WTC11 (cell line): ENCODE measurements around the gene EDAR. TPM values are rescaled to one million over a fixed set of nuclear protein-coding genes. Genes with fewer than 3 reads are reported as not detected.
A peak's percentile ranks its signal among the peaks of the same experiment; 100 is the strongest.

Source experiments
- ATAC-seq: fragments of 200-7000 bp; cut with Tn5 transposase; 2 replicates; pipeline ENCODE4 v1.10.0; 2021; ENCODE audit warnings: mild to moderate bottlenecking, moderate library complexity
- CTCF ChIA-PET: fragments of 300-600 bp; sonication (Branson Sonifier 250); formaldehyde crosslinking; loops from one replicate; lab custom pipeline; 2021; ENCODE audit warnings: antibody characterized with exemption; lab: Charles Lee
- POLR2A ChIA-PET: fragments of 350-600 bp; sonication (Branson Sonifier 250); formaldehyde crosslinking; loops from one replicate; lab custom pipeline; 2021; ENCODE audit warnings: antibody characterized with exemption; lab: Charles Lee
- DNase-seq: peaks from one replicate; pipeline ENCODE4 v3.0.0; 2021; ENCODE audit warnings: low spot score
- H3K27ac Mint-ChIP-seq: 2 replicates; pipeline ENCODE4 v1.8.0; 2021; ENCODE audit warnings: mixed read lengths
- H3K27me3 Mint-ChIP-seq: 2 replicates; pipeline ENCODE4 v1.8.0; 2021; ENCODE audit warnings: low read depth, mild to moderate bottlenecking, moderate library complexity, mixed read lengths
- H3K36me3 Mint-ChIP-seq: 2 replicates; pipeline ENCODE4 v1.8.0; 2021; ENCODE audit warnings: mixed read lengths
- H3K4me1 Mint-ChIP-seq: 2 replicates; pipeline ENCODE4 v1.8.0; 2022; ENCODE audit warnings: mixed read lengths
- H3K4me3 Mint-ChIP-seq: 2 replicates; pipeline ENCODE4 v1.8.0; 2021; ENCODE audit warnings: mild to moderate bottlenecking, moderate library complexity, mixed read lengths
- H3K9me3 Mint-ChIP-seq: 2 replicates; pipeline ENCODE4 v1.8.0; 2021; ENCODE audit warnings: mixed read lengths
- ATF1 ChIP-seq: sonication (generic); formaldehyde crosslinking; IDR thresholded peaks from 2 replicates; pipeline ENCODE4 v1.8.1; 2023; ENCODE audit warnings: mild to moderate bottlenecking, moderate library complexity, missing genetic modification reagents
- CBFB ChIP-seq: sonication (generic); formaldehyde crosslinking; IDR thresholded peaks from 2 replicates; pipeline ENCODE4 v1.8.1; 2022; ENCODE audit warnings: mild to moderate bottlenecking, low read depth, missing genetic modification reagents
- FOXP1 ChIP-seq: sonication (generic); formaldehyde crosslinking; IDR thresholded peaks from 2 replicates; pipeline ENCODE4 v1.8.0; 2022; ENCODE audit warnings: missing genetic modification reagents, mild to moderate bottlenecking, moderate library complexity, borderline replicate concordance
- GABPB1 ChIP-seq: sonication (generic); formaldehyde crosslinking; IDR thresholded peaks from 2 replicates; pipeline ENCODE4 v1.8.1; 2023; ENCODE audit warnings: mild to moderate bottlenecking, missing genetic modification reagents
- NR1H2 ChIP-seq: sonication (generic); formaldehyde crosslinking; IDR thresholded peaks from 2 replicates; pipeline ENCODE4 v1.9.0; 2021; ENCODE audit warnings: mild to moderate bottlenecking, moderate library complexity, missing genetic modification reagents
- NR2C2 ChIP-seq: sonication (generic); formaldehyde crosslinking; IDR thresholded peaks from 2 replicates; pipeline ENCODE4 v1.8.0; 2022; ENCODE audit warnings: mild to moderate bottlenecking, missing genetic modification reagents
- PRRX2 ChIP-seq: fragments of 250-450 bp; sonication (Bioruptor Pico); IDR thresholded peaks from 2 replicates; pipeline ENCODE4 v1.8.0; 2021; ENCODE audit warnings: mild to moderate bottlenecking
- RELA ChIP-seq: sonication (generic); formaldehyde crosslinking; IDR thresholded peaks from 2 replicates; pipeline ENCODE4 v1.8.1; 2022; ENCODE audit warnings: missing genetic modification reagents, mild to moderate bottlenecking, borderline replicate concordance
- SOX15 ChIP-seq: fragments of 250-450 bp; sonication (Bioruptor Pico); IDR thresholded peaks from 2 replicates; pipeline ENCODE4 v1.9.0; 2021; ENCODE audit warnings: mild to moderate bottlenecking
- TEAD4 ChIP-seq: sonication (generic); formaldehyde crosslinking; IDR thresholded peaks from 2 replicates; pipeline ENCODE4 v1.8.0; 2022; ENCODE audit warnings: mild to moderate bottlenecking, missing genetic modification reagents
- ZNF671 ChIP-seq: fragments of 250-450 bp; sonication (Bioruptor Pico); IDR thresholded peaks from 2 replicates; pipeline ENCODE4 v1.8.0; 2021; ENCODE audit warnings: mild to moderate bottlenecking
- total RNA-seq: library from RNA; stranded (reverse); gene quantifications from 3 replicates; pipeline ENCODE4 v1.2.3, GENCODE V29; 2021
- TF ChIP-seq, protein P1 (sequence below): sonication (generic); formaldehyde crosslinking; IDR thresholded peaks from 2 replicates; pipeline ENCODE4 v1.8.1; 2023; ENCODE audit warnings: mild to moderate bottlenecking, missing genetic modification reagents, borderline replicate concordance
- TF ChIP-seq, protein P2 (sequence below): sonication (generic); formaldehyde crosslinking; IDR thresholded peaks from 2 replicates; pipeline ENCODE4 v1.8.1; 2022; ENCODE audit warnings: mild to moderate bottlenecking, moderate library complexity, missing genetic modification reagents
- TF ChIP-seq, protein P3 (sequence below): sonication (generic); formaldehyde crosslinking; IDR thresholded peaks from 2 replicates; pipeline ENCODE4 v1.8.1; 2022; ENCODE audit warnings: low read depth, missing genetic modification reagents, borderline replicate concordance
- TF ChIP-seq, protein P4 (sequence below): sonication (generic); formaldehyde crosslinking; IDR thresholded peaks from 2 replicates; pipeline ENCODE4 v1.8.1; 2023; ENCODE audit warnings: mild to moderate bottlenecking, missing genetic modification reagents, moderate library complexity
- TF ChIP-seq, protein P5 (sequence below): sonication (generic); formaldehyde crosslinking; IDR thresholded peaks from 2 replicates; pipeline ENCODE4 v1.8.0; 2023; ENCODE audit warnings: missing genetic modification reagents, mild to moderate bottlenecking, borderline replicate concordance
- TF ChIP-seq, protein P6 (sequence below): sonication (generic); formaldehyde crosslinking; conservative IDR thresholded peaks from 2 replicates; pipeline ENCODE4 v1.8.1; 2023; ENCODE audit warnings: mild to moderate bottlenecking, low read depth, missing genetic modification reagents, moderate library complexity
- TF ChIP-seq, protein P7 (sequence below): sonication (generic); formaldehyde crosslinking; IDR thresholded peaks from 2 replicates; pipeline ENCODE4 v1.8.1; 2023; ENCODE audit warnings: mild to moderate bottlenecking, missing genetic modification reagents, moderate library complexity

Gene EDAR
- total RNA-seq, 1 experiment from 2014 or later: not detected

DNA sequence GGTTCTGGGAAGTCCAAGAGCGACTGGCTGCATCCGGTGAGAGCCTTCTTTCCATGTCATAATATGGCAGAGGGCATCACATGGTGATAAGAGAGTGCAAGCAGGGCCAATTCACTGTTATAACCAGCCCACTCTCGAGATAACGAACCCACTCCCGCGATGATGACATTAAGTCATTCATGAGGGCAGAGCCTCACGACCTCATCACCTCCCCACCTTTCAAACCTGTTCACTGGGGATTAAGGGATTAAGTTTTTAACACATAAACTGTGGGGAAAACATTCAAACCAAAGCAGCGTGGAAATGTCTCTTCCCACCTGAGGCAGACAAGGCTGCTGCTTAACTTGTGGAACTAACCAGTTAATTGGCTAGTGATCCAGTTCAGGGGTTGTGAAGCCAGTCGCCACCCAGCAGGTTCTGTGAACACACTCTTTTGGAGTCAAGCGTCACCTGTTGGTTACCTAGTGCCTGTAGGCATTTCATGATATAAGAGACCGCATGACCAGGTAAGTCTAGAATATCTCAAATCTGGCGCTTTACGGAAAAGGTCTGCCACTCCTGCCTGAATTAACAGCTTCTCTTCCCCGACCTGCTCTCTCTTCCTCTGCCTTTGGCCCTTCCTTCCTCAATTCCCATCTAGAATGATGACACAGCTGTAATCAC, 54.3 kb downstream of the EDAR start:
- H3K4me3 Mint-ChIP-seq: no peak overlapping the region
- H3K27me3 Mint-ChIP-seq: no peaks in the 10 kb centered on the region; the same call in 1 of the 2 replicates

DNA sequence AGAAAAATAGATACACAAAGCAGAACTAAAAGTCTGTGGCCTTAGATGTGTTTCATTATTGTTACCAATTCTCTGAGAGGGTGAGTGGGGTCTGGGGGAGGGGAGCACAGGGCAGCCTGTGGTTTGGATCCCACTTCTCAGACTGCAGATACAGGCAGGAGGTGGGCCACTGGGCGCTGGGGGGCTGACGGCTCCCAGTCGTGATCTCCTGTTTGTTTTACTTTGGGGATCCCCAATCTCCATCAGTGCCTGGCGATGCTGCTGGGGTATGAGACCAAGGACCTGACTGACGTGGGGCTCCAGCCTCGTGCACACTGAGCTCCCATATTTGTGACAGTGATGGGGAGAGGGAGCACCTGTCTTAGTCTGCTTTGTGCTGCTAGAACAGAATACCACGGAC, 54.9 kb downstream of the EDAR start:
- Mint-ChIP-seq H3K27me3 (no peaks in the 10 kb centered on the region; the same call in 1 of the 2 replicates), H3K27ac (no peak overlapping the region), H3K4me3 (no peak overlapping the region), H3K4me1 (peaks cover 37% of the 10 kb centered on the region), H3K9me3 (no peaks in the 10 kb centered on the region), H3K36me3 (no peaks in the 10 kb centered on the region)
- ATAC-seq (no peak), DNase-seq (no peak)
- CTCF ChIA-PET: interaction anchor here (2.7 kb wide), 1 partner anchor 11 kb away, joined by 13 read pairs; no protein-coding TSS in a partner anchor
- POLR2A ChIA-PET: no interaction called here
- no peak for TF ChIP-seq SOX15 (CRISPR knock-in tag)
- no peak for TF ChIP-seq NR2C2 (CRISPR knock-in tag)
- TF ChIP-seq, protein P1, sequence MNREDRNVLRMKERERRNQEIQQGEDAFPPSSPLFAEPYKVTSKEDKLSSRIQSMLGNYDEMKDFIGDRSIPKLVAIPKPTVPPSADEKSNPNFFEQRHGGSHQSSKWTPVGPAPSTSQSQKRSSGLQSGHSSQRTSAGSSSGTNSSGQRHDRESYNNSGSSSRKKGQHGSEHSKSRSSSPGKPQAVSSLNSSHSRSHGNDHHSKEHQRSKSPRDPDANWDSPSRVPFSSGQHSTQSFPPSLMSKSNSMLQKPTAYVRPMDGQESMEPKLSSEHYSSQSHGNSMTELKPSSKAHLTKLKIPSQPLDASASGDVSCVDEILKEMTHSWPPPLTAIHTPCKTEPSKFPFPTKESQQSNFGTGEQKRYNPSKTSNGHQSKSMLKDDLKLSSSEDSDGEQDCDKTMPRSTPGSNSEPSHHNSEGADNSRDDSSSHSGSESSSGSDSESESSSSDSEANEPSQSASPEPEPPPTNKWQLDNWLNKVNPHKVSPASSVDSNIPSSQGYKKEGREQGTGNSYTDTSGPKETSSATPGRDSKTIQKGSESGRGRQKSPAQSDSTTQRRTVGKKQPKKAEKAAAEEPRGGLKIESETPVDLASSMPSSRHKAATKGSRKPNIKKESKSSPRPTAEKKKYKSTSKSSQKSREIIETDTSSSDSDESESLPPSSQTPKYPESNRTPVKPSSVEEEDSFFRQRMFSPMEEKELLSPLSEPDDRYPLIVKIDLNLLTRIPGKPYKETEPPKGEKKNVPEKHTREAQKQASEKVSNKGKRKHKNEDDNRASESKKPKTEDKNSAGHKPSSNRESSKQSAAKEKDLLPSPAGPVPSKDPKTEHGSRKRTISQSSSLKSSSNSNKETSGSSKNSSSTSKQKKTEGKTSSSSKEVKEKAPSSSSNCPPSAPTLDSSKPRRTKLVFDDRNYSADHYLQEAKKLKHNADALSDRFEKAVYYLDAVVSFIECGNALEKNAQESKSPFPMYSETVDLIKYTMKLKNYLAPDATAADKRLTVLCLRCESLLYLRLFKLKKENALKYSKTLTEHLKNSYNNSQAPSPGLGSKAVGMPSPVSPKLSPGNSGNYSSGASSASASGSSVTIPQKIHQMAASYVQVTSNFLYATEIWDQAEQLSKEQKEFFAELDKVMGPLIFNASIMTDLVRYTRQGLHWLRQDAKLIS (CRISPR knock-in tag): no peak
- no peak for TF ChIP-seq NR1H2
- TF ChIP-seq, protein P2, sequence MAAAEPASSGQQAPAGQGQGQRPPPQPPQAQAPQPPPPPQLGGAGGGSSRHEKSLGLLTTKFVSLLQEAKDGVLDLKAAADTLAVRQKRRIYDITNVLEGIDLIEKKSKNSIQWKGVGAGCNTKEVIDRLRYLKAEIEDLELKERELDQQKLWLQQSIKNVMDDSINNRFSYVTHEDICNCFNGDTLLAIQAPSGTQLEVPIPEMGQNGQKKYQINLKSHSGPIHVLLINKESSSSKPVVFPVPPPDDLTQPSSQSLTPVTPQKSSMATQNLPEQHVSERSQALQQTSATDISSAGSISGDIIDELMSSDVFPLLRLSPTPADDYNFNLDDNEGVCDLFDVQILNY (CRISPR knock-in tag): no peak
- TF ChIP-seq, protein P3, sequence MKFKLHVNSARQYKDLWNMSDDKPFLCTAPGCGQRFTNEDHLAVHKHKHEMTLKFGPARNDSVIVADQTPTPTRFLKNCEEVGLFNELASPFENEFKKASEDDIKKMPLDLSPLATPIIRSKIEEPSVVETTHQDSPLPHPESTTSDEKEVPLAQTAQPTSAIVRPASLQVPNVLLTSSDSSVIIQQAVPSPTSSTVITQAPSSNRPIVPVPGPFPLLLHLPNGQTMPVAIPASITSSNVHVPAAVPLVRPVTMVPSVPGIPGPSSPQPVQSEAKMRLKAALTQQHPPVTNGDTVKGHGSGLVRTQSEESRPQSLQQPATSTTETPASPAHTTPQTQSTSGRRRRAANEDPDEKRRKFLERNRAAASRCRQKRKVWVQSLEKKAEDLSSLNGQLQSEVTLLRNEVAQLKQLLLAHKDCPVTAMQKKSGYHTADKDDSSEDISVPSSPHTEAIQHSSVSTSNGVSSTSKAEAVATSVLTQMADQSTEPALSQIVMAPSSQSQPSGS: no peak
- TF ChIP-seq CBFB (CRISPR knock-in tag): no peak

More for the DNA sequence above, 54.3 kb downstream of the EDAR start:
- H3K27ac Mint-ChIP-seq: no peak overlapping the region
- no peak for TF ChIP-seq GABPB1 (CRISPR knock-in tag)
- TF ChIP-seq, protein P4, sequence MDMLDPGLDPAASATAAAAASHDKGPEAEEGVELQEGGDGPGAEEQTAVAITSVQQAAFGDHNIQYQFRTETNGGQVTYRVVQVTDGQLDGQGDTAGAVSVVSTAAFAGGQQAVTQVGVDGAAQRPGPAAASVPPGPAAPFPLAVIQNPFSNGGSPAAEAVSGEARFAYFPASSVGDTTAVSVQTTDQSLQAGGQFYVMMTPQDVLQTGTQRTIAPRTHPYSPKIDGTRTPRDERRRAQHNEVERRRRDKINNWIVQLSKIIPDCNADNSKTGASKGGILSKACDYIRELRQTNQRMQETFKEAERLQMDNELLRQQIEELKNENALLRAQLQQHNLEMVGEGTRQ (CRISPR knock-in tag): no peak
- TF ChIP-seq ZNF671 (CRISPR knock-in tag): no peak
- TF ChIP-seq, protein P5, sequence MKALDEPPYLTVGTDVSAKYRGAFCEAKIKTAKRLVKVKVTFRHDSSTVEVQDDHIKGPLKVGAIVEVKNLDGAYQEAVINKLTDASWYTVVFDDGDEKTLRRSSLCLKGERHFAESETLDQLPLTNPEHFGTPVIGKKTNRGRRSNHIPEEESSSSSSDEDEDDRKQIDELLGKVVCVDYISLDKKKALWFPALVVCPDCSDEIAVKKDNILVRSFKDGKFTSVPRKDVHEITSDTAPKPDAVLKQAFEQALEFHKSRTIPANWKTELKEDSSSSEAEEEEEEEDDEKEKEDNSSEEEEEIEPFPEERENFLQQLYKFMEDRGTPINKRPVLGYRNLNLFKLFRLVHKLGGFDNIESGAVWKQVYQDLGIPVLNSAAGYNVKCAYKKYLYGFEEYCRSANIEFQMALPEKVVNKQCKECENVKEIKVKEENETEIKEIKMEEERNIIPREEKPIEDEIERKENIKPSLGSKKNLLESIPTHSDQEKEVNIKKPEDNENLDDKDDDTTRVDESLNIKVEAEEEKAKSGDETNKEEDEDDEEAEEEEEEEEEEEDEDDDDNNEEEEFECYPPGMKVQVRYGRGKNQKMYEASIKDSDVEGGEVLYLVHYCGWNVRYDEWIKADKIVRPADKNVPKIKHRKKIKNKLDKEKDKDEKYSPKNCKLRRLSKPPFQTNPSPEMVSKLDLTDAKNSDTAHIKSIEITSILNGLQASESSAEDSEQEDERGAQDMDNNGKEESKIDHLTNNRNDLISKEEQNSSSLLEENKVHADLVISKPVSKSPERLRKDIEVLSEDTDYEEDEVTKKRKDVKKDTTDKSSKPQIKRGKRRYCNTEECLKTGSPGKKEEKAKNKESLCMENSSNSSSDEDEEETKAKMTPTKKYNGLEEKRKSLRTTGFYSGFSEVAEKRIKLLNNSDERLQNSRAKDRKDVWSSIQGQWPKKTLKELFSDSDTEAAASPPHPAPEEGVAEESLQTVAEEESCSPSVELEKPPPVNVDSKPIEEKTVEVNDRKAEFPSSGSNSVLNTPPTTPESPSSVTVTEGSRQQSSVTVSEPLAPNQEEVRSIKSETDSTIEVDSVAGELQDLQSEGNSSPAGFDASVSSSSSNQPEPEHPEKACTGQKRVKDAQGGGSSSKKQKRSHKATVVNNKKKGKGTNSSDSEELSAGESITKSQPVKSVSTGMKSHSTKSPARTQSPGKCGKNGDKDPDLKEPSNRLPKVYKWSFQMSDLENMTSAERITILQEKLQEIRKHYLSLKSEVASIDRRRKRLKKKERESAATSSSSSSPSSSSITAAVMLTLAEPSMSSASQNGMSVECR: no peak
- no peak for TF ChIP-seq TEAD4 (CRISPR knock-in tag)
- TF ChIP-seq ATF1 (CRISPR knock-in tag): no peak
- no peak for TF ChIP-seq SOX15 (CRISPR knock-in tag)
- TF ChIP-seq, protein P6, sequence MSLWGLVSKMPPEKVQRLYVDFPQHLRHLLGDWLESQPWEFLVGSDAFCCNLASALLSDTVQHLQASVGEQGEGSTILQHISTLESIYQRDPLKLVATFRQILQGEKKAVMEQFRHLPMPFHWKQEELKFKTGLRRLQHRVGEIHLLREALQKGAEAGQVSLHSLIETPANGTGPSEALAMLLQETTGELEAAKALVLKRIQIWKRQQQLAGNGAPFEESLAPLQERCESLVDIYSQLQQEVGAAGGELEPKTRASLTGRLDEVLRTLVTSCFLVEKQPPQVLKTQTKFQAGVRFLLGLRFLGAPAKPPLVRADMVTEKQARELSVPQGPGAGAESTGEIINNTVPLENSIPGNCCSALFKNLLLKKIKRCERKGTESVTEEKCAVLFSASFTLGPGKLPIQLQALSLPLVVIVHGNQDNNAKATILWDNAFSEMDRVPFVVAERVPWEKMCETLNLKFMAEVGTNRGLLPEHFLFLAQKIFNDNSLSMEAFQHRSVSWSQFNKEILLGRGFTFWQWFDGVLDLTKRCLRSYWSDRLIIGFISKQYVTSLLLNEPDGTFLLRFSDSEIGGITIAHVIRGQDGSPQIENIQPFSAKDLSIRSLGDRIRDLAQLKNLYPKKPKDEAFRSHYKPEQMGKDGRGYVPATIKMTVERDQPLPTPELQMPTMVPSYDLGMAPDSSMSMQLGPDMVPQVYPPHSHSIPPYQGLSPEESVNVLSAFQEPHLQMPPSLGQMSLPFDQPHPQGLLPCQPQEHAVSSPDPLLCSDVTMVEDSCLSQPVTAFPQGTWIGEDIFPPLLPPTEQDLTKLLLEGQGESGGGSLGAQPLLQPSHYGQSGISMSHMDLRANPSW (CRISPR knock-in tag): no peak
- no peak for TF ChIP-seq FOXP1 (CRISPR knock-in tag)
- no peak for TF ChIP-seq RELA
- no peak for TF ChIP-seq PRRX2
- TF ChIP-seq, protein P7, sequence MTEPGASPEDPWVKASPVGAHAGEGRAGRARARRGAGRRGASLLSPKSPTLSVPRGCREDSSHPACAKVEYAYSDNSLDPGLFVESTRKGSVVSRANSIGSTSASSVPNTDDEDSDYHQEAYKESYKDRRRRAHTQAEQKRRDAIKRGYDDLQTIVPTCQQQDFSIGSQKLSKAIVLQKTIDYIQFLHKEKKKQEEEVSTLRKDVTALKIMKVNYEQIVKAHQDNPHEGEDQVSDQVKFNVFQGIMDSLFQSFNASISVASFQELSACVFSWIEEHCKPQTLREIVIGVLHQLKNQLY (CRISPR knock-in tag): no peak
- no peaks in the 10 kb centered on the region for H3K9me3 Mint-ChIP-seq
- POLR2A ChIA-PET: interaction anchor here (1.0 kb wide), 1 partner anchor 97 kb away, joined by 3 read pairs; no protein-coding TSS in a partner anchor
- DNase-seq: no peak
- no peaks in the 10 kb centered on the region for H3K36me3 Mint-ChIP-seq
- ATAC-seq: peak; percentile 7; the same call in 1 of the 2 replicates
- peaks cover 37% of the 10 kb centered on the region for H3K4me1 Mint-ChIP-seq
- CTCF ChIA-PET: interaction anchor here (0.6 to 2.7 kb wide), 4 partner anchors 8 to 67 kb away, joined by 3 to 13 read pairs (median 3); no protein-coding TSS in a partner anchor
